Astrocyte (in vitro differentiated cells and primary cell): ENCODE measurements around the gene TTYH1. TPM values are rescaled to one million over a fixed set of nuclear protein-coding genes. Genes with fewer than 3 reads are reported as not detected.
"Not testable (repeated sequence)": the region's sequence is repeated elsewhere in the genome, so short reads cannot be mapped to it uniquely, and the experiment has no call there.

Experiments used
- DNase-seq: peaks from one replicate; pipeline ENCODE4 v3.0.0-alpha.2; 2010; ENCODE audit warnings: low read depth
- FAIRE-seq: peaks from 2 replicates; lab custom pipeline; 2011; peaks lifted over from hg19 to GRCh38; lab: Jason Lieb, UNC
- H2AFZ ChIP-seq: 2 replicates; pipeline ENCODE4 v1.6.0; 2012; ENCODE audit warnings: low read depth, low read length, inconsistent platforms
- H3K27ac ChIP-seq: 2 replicates; pipeline ENCODE4 v1.5.1; 2011; ENCODE audit warnings: low read depth, low read length, inconsistent platforms
- H3K27me3 ChIP-seq: 2 replicates; pipeline ENCODE4 v1.6.0; 2011; ENCODE audit warnings: low read length, inconsistent platforms; ENCODE audit not compliant: insufficient read depth
- H3K36me3 ChIP-seq: 2 replicates; pipeline ENCODE4 v1.5.1; 2011; ENCODE audit warnings: low read length, inconsistent platforms; ENCODE audit not compliant: insufficient read depth
- H3K4me1 ChIP-seq: 2 replicates; pipeline ENCODE4 v1.5.1; 2011; ENCODE audit warnings: low read length, inconsistent platforms; ENCODE audit not compliant: insufficient read depth
- H3K4me2 ChIP-seq: 2 replicates; pipeline ENCODE4 v1.6.0; 2012; ENCODE audit warnings: low read length, inconsistent platforms
- H3K4me3 ChIP-seq: 2 replicates; pipeline ENCODE4 v1.5.1; 2011; ENCODE audit warnings: low read depth, mild to moderate bottlenecking, low read length, inconsistent platforms; ENCODE audit not compliant: insufficient read depth
- H3K79me2 ChIP-seq: 2 replicates; pipeline ENCODE4 v1.6.0; 2012; ENCODE audit warnings: mild to moderate bottlenecking, low read length, inconsistent platforms; ENCODE audit not compliant: insufficient read depth
- H3K9ac ChIP-seq: 2 replicates; pipeline ENCODE4 v1.6.0; 2012; ENCODE audit warnings: mild to moderate bottlenecking, low read length, inconsistent platforms
- H3K9me3 ChIP-seq: 2 replicates; pipeline ENCODE4 v1.5.1; 2012; ENCODE audit warnings: low read depth, mild to moderate bottlenecking, low read length, inconsistent platforms; ENCODE audit not compliant: insufficient read depth
- H4K20me1 ChIP-seq: 2 replicates; pipeline ENCODE4 v1.6.0; 2012; ENCODE audit warnings: low read length, inconsistent platforms; ENCODE audit not compliant: insufficient read depth
- H3K27ac Mint-ChIP-seq: one replicate; pipeline ENCODE4 v1.8.0; 2021; ENCODE audit warnings: mild to moderate bottlenecking, mixed read lengths; ENCODE audit not compliant: unreplicated experiment
- H3K27me3 Mint-ChIP-seq: one replicate; pipeline ENCODE4 v1.8.0; 2021; ENCODE audit warnings: low read depth, mixed read lengths; ENCODE audit not compliant: unreplicated experiment
- H3K36me3 Mint-ChIP-seq: one replicate; pipeline ENCODE4 v1.8.0; 2021; ENCODE audit warnings: low read depth, mixed read lengths; ENCODE audit not compliant: unreplicated experiment
- H3K4me1 Mint-ChIP-seq: one replicate; pipeline ENCODE4 v1.8.0; 2021; ENCODE audit warnings: low read depth, mixed read lengths; ENCODE audit not compliant: unreplicated experiment
- H3K4me3 Mint-ChIP-seq: one replicate; pipeline ENCODE4 v1.8.0; 2021; ENCODE audit warnings: mild to moderate bottlenecking, moderate library complexity, mixed read lengths; ENCODE audit not compliant: unreplicated experiment
- H3K9me3 Mint-ChIP-seq: one replicate; pipeline ENCODE4 v1.8.0; 2021; ENCODE audit warnings: mild to moderate bottlenecking, mixed read lengths; ENCODE audit not compliant: unreplicated experiment
- CTCF ChIP-seq: IDR thresholded peaks from 2 replicates; pipeline ENCODE4 v1.5.1; 2011; ENCODE audit warnings: low read depth, mild to moderate bottlenecking, inconsistent platforms, low read length, moderate library complexity; ENCODE audit not compliant: insufficient read depth
- EZH2 ChIP-seq: IDR thresholded peaks from 2 replicates; pipeline ENCODE4 v1.6.1; 2012; ENCODE audit warnings: mild to moderate bottlenecking, low read length, inconsistent platforms; ENCODE audit not compliant: insufficient read depth
- total RNA-seq: library from RNA; stranded (reverse); gene quantifications from 2 replicates; pipeline ENCODE4 v1.2.1, GENCODE V29; 2021

Gene TTYH1
- total RNA-seq, 1 donor from 2014 or later, result 8.4 TPM

- no peak overlapping the region for H3K4me2 ChIP-seq
- no peaks in the 10 kb centered on the region for H4K20me1 ChIP-seq
- no peak for DNase-seq
- Mint-ChIP-seq H3K36me3 (peaks cover 3% of the 10 kb centered on the region), H3K27me3 (peaks cover 26% of the 10 kb centered on the region), H3K9me3 (peaks cover 2% of the 10 kb centered on the region), H3K27ac (no peak overlapping the region), H3K4me1 (peaks cover 5% of the 10 kb centered on the region), H3K4me3 (no peak overlapping the region)
- H3K9me3 ChIP-seq, result no peaks in the 10 kb centered on the region
- H3K4me1 ChIP-seq, result no peaks in the 10 kb centered on the region
- FAIRE-seq, result no peak
- H3K27ac ChIP-seq, result no peak overlapping the region
- no peaks in the 10 kb centered on the region for H3K79me2 ChIP-seq
- H3K36me3 ChIP-seq, result no peaks in the 10 kb centered on the region
- no peak overlapping the region for H3K9ac ChIP-seq
- no peak for TF ChIP-seq EZH2
- H3K27me3 ChIP-seq, result no peaks in the 10 kb centered on the region
- H2AFZ ChIP-seq, result no peak overlapping the region
- no peak overlapping the region for H3K4me3 ChIP-seq
Observed at GRCh38 chr19:54373781-54374631, 41.3 kb upstream of the TTYH1 start.

GRCh38 chr19:54375181-54375938 is 39.9 kb upstream of the TTYH1 start:
- H3K27me3 ChIP-seq, H3K9me3 ChIP-seq, H3K9ac ChIP-seq, H3K79me2 ChIP-seq, H3K27ac ChIP-seq, H3K27ac Mint-ChIP-seq, H4K20me1 ChIP-seq, H3K4me1 ChIP-seq, H3K4me1 Mint-ChIP-seq, DNase-seq, H3K4me3 ChIP-seq, FAIRE-seq, H3K4me3 Mint-ChIP-seq, H2AFZ ChIP-seq, H3K36me3 Mint-ChIP-seq, H3K36me3 ChIP-seq, H3K4me2 ChIP-seq, H3K9me3 Mint-ChIP-seq: not testable (repeated sequence)
- peaks cover 25% of the 10 kb centered on the region for H3K27me3 Mint-ChIP-seq

GRCh38 chr19:54376610-54377285 is 38.5 kb upstream of the TTYH1 start:
- no peak for FAIRE-seq
- no peaks in the 10 kb centered on the region for H3K36me3 ChIP-seq
- H3K4me2 ChIP-seq, result no peak overlapping the region
- no peaks in the 10 kb centered on the region for H4K20me1 ChIP-seq
- no peak overlapping the region for H3K9ac ChIP-seq
- peaks cover 35% of the 10 kb centered on the region for H3K27me3 Mint-ChIP-seq
- H3K27ac ChIP-seq, result no peak overlapping the region
- no peak overlapping the region for H3K27ac Mint-ChIP-seq
- H3K4me1 ChIP-seq, result no peaks in the 10 kb centered on the region
- H3K4me3 ChIP-seq, result no peak overlapping the region
- peaks cover 3% of the 10 kb centered on the region for H3K9me3 Mint-ChIP-seq
- H3K4me1 Mint-ChIP-seq, result peaks cover 5% of the 10 kb centered on the region
- no peak overlapping the region for H3K4me3 Mint-ChIP-seq
- H3K27me3 ChIP-seq, result no peaks in the 10 kb centered on the region
- no peak for DNase-seq
- H3K9me3 ChIP-seq, result no peaks in the 10 kb centered on the region
- H2AFZ ChIP-seq, result no peak overlapping the region
- TF ChIP-seq CTCF, result no peak
- no peak for TF ChIP-seq EZH2
- no peaks in the 10 kb centered on the region for H3K79me2 ChIP-seq
- H3K36me3 Mint-ChIP-seq, result peaks cover 3% of the 10 kb centered on the region
